Activated CD4-positive, alpha-beta T cell treated with anti-CD3 and anti-CD28 coated beads for 48 hours (primary cell): ENCODE data around the gene KLHDC7B.
"Not testable (repeated sequence)": the region's sequence is repeated elsewhere in the genome, so short reads cannot be mapped to it uniquely, and the experiment has no call there.

Experiments used
- DNase-seq: peaks from one replicate; pipeline ENCODE4 v3.0.0-alpha.2; 2020

Gene KLHDC7B

GRCh38 chr22:50529897-50530579 is 15.7 kb upstream of the KLHDC7B start, which contains the start of gene TYMP:
Gene TYMP, minus strand, starts transcription at chr22:50530012. Its CDS starts 303 bp downstream, at chr22:50529709.
- peak; percentile 79 for DNase-seq

- no peak for DNase-seq
Measured at GRCh38 chr22:50530580-50530876, 15.2 kb upstream of the KLHDC7B start.

GRCh38 chr22:50530877-50531545 is 14.7 kb upstream of the KLHDC7B start:
- peak; percentile 91 for DNase-seq

- DNase-seq = peak; percentile 85
Measured at GRCh38 chr22:50531546-50531961, 14.1 kb upstream of the KLHDC7B start.

- peak; percentile 42 for DNase-seq
Measured at GRCh38 chr22:50531962-50532674, 13.6 kb upstream of the KLHDC7B start.

- no peak for DNase-seq
Measured at GRCh38 chr22:50532824-50533796, 12.6 kb upstream of the KLHDC7B start.

- not testable (repeated sequence) for DNase-seq
Measured at GRCh38 chr22:50533856-50534711, 11.6 kb upstream of the KLHDC7B start.

GRCh38 chr22:50535113-50535512 is 10.6 kb upstream of the KLHDC7B start:
- DNase-seq = no peak

- DNase-seq = no peak
Measured at GRCh38 chr22:50536226-50536625, 9.5 kb upstream of the KLHDC7B start.

GRCh38 chr22:50537765-50538164 is 7.9 kb upstream of the KLHDC7B start:
- DNase-seq = no peak

GRCh38 chr22:50540381-50540780 is 5.3 kb upstream of the KLHDC7B start:
- no peak for DNase-seq

GRCh38 chr22:50541667-50542026 is 4.1 kb upstream of the KLHDC7B start:
- peak; percentile 63 for DNase-seq

GRCh38 chr22:50542416-50542927 is 3.2 kb upstream of the KLHDC7B start:
- peak; percentile 76 for DNase-seq

- DNase-seq = peak; percentile 92
Measured at GRCh38 chr22:50544078-50544745, 1.5 kb upstream of the KLHDC7B start.

GRCh38 chr22:50544746-50545253 is 899 bp upstream of the KLHDC7B start:
- DNase-seq = peak; percentile 40

- DNase-seq = no peak
Measured at GRCh38 chr22:50546326-50547262, 895 bp downstream of the KLHDC7B start.

GRCh38 chr22:50547263-50547985 is 1.7 kb downstream of the KLHDC7B start:
- no peak for DNase-seq

- peak; percentile 63 for DNase-seq
Measured at GRCh38 chr22:50548040-50548920, 2.6 kb downstream of the KLHDC7B start.
